GM23338 (cell line): Measurements from ENCODE around the gene ZNF438. TPM values are rescaled to one million over a fixed set of nuclear protein-coding genes. Genes with fewer than 3 reads are reported as not detected.

Source experiments
- ATAC-seq: fragments of 200-7000 bp; cut with Tn5 transposase; 3 replicates; pipeline ENCODE4 v1.9.1; 2020
- DNase-seq: peaks from one replicate; pipeline ENCODE4 v3.0.0-alpha.2; 2015; ENCODE audit warnings: low spot score
- H2AFZ ChIP-seq: fragments of 200-600 bp; sonication (generic); 2 replicates; pipeline ENCODE4 v1.8.0; 2016; ENCODE audit warnings: antibody characterized with exemption, mild to moderate bottlenecking, moderate library complexity
- H3F3A ChIP-seq: fragments of 200-600 bp; sonication (generic); replicated peaks from 2 replicates; pipeline ENCODE4 v1.8.0; 2017; ENCODE audit warnings: antibody characterized with exemption, mixed run types, low read depth
- H3K27ac ChIP-seq: fragments of 200-600 bp; sonication (generic); 2 replicates; pipeline ENCODE4 v1.6.1; 2016; ENCODE audit warnings: low read depth
- H3K27me3 ChIP-seq: fragments of 200-600 bp; sonication (generic); 2 replicates; pipeline ENCODE4 v1.8.0; 2016; ENCODE audit warnings: mild to moderate bottlenecking, mixed run types, moderate library complexity; ENCODE audit not compliant: insufficient read depth
- H3K36me3 ChIP-seq: fragments of 200-600 bp; sonication (generic); 2 replicates; pipeline ENCODE4 v1.8.0; 2016; ENCODE audit warnings: mild to moderate bottlenecking; ENCODE audit not compliant: insufficient read depth
- H3K4me1 ChIP-seq: fragments of 200-600 bp; sonication (generic); 2 replicates; pipeline ENCODE4 v1.8.0; 2016; ENCODE audit warnings: mild to moderate bottlenecking, moderate library complexity; ENCODE audit not compliant: insufficient read depth
- H3K4me2 ChIP-seq: fragments of 200-600 bp; sonication (generic); 2 replicates; pipeline ENCODE4 v1.7.1; 2017; ENCODE audit warnings: mixed run types
- H3K4me3 ChIP-seq: fragments of 200-600 bp; sonication (generic); 2 replicates; pipeline ENCODE4 v1.6.1; 2016; ENCODE audit warnings: mixed run types
- H3K79me2 ChIP-seq: fragments of 200-600 bp; sonication (generic); replicated peaks from 2 replicates; pipeline ENCODE4 v1.8.0; 2017; ENCODE audit warnings: mild to moderate bottlenecking; ENCODE audit not compliant: insufficient read depth
- H3K9me2 ChIP-seq: fragments of 200-600 bp; sonication (generic); 2 replicates; pipeline ENCODE4 v1.8.0; 2017; ENCODE audit not compliant: insufficient read depth
- H4K20me1 ChIP-seq: fragments of 200-600 bp; sonication (generic); replicated peaks from 2 replicates; pipeline ENCODE4 v1.8.0; 2017; ENCODE audit warnings: mild to moderate bottlenecking; ENCODE audit not compliant: insufficient read depth
- H3K27ac Mint-ChIP-seq: 2 replicates; pipeline ENCODE4 v1.8.0; 2020; ENCODE audit warnings: inconsistent platforms, mild to moderate bottlenecking, moderate library complexity, mixed read lengths
- H3K27me3 Mint-ChIP-seq: 3 replicates; pipeline ENCODE4 v1.8.0; 2022; ENCODE audit warnings: low read depth, mild to moderate bottlenecking, moderate library complexity, mixed read lengths, inconsistent platforms; ENCODE audit not compliant: insufficient read depth, poor library complexity
- H3K36me3 Mint-ChIP-seq: 3 replicates; pipeline ENCODE4 v1.8.0; 2021; ENCODE audit warnings: low read depth, mild to moderate bottlenecking, inconsistent platforms, moderate library complexity, mixed read lengths
- H3K4me1 Mint-ChIP-seq: 3 replicates; pipeline ENCODE4 v1.8.0; 2020; ENCODE audit warnings: mild to moderate bottlenecking, inconsistent platforms, mixed read lengths
- H3K4me3 Mint-ChIP-seq: 3 replicates; pipeline ENCODE4 v1.8.0; 2021; ENCODE audit warnings: moderate library complexity, mild to moderate bottlenecking, inconsistent platforms, mixed read lengths
- H3K9me3 Mint-ChIP-seq: 3 replicates; pipeline ENCODE4 v1.8.0; 2020; ENCODE audit warnings: moderate library complexity, mild to moderate bottlenecking, inconsistent platforms, mixed read lengths
- EZH2 ChIP-seq: fragments of 200-600 bp; sonication (generic); IDR thresholded peaks from one replicate; pipeline ENCODE4 v1.8.0; 2017; ENCODE audit warnings: antibody characterized with exemption, mild to moderate bottlenecking, low read depth; ENCODE audit not compliant: unreplicated experiment
- JUNB ChIP-seq: IDR thresholded peaks from one replicate; pipeline ENCODE4 v1.6.1; 2016; ENCODE audit warnings: antibody characterized with exemption; ENCODE audit not compliant: unreplicated experiment
- ZNF114 ChIP-seq: fragments of 250-450 bp; sonication (Bioruptor Pico); IDR thresholded peaks from 2 replicates; pipeline ENCODE4 v1.5.0; 2020; ENCODE audit warnings: mild to moderate bottlenecking, moderate library complexity
- polyA plus RNA-seq: library from polyadenylated mRNA; unstranded; fragments of >200 nt; fragmentation: Nextera tagmentation; extraction: Ambion mirVana; gene quantifications from 2 replicates; pipeline ENCODE4 v1.2.1, GENCODE V29; 2016
- total RNA-seq: library from RNA; depleted of rRNA; stranded (reverse); fragments of >200 nt; shearing (Covaris generic); gene quantifications from 2 replicates; pipeline ENCODE4 v1.2.3, GENCODE V29; 2014
- TF ChIP-seq, protein P1 (sequence below): IDR thresholded peaks from one replicate; pipeline ENCODE4 v1.6.1; 2018; ENCODE audit warnings: antibody characterized with exemption; ENCODE audit not compliant: unreplicated experiment
- TF ChIP-seq, protein P2 (sequence below): fragments of 250-450 bp; sonication (Bioruptor Pico); IDR thresholded peaks from 2 replicates; pipeline ENCODE4 v1.5.0; 2020; ENCODE audit warnings: mild to moderate bottlenecking, moderate library complexity
- TF ChIP-seq, protein P3 (sequence below): IDR thresholded peaks from 2 replicates; pipeline ENCODE4 v1.6.1; 2016; ENCODE audit warnings: antibody characterized with exemption

ZNF438 gene
- total and polyA plus RNA-seq, 2 experiments from 2014 or later: 0.91 to 0.94 TPM

DNA sequence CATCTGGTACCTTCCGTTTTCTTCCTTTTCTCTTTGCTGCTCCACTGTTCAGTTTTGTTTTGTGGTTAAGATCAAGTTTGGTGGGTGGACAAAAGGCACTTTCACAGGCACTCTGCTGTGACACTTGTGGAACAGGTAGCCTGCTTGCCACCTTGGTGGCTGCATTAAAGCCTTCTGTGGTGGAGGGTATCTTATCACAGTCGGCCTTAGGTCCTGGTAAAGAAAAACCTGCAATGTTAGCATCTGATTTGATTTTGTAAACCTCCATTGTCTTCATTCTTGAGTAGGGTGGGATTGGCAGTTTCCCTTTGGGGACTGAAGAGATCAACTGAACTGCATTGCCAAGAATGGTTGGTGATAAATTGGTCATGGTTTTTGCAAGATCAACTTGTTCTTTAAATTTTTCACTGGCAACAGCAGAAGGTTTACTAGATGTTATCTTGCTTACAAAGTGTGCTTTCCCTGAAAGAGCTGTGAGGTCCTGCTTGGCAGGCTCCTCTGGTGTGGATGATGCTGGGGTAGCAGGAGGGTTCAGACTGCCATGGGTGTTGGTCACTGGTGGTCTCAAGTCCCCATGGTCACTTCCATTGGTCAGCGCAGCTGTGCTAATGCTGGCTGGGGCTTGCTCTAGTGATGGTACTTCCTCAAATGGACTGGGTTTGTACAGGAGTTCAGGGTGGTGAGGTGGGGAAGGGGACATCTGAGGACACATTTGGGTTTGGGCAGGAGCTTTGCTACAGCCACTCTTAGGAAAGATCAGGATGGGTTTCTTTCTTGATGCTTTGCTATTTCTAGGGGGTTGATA, 182.2 kb downstream of the ZNF438 start:
- Histone ChIP-seq H4K20me1 (no peaks in the 10 kb centered on the region), H3K4me2 (no peak overlapping the region), H2AFZ (no peak overlapping the region), H3K27me3 (no peaks in the 10 kb centered on the region), H3K27ac (no peak overlapping the region), H3K4me3 (no peak overlapping the region), H3K36me3 (no peaks in the 10 kb centered on the region), H3K4me1 (no peaks in the 10 kb centered on the region), H3K79me2 (no peaks in the 10 kb centered on the region), H3F3A (no peaks in the 10 kb centered on the region), H3K9me2 (peaks cover 9% of the 10 kb centered on the region; the same call in 1 of the 2 replicates)
- Mint-ChIP-seq H3K36me3 (peaks cover 8% of the 10 kb centered on the region; the same call in 2 of the 3 replicates), H3K9me3 (peaks cover 12% of the 10 kb centered on the region), H3K27me3 (peaks cover 4% of the 10 kb centered on the region), H3K27ac (peak overlapping the region; percentile 15; the same call in 1 of the 2 replicates), H3K4me1 (peaks cover under 1% of the 10 kb centered on the region; the same call in 1 of the 3 replicates), H3K4me3 (no peak overlapping the region)
- DNase-seq (no peak), ATAC-seq (no peak)
- TF ChIP-seq JUNB (no peak), EZH2 (no peak), ZNF114 (CRISPR knock-in tag) (no peak)
- TF ChIP-seq, protein P1, sequence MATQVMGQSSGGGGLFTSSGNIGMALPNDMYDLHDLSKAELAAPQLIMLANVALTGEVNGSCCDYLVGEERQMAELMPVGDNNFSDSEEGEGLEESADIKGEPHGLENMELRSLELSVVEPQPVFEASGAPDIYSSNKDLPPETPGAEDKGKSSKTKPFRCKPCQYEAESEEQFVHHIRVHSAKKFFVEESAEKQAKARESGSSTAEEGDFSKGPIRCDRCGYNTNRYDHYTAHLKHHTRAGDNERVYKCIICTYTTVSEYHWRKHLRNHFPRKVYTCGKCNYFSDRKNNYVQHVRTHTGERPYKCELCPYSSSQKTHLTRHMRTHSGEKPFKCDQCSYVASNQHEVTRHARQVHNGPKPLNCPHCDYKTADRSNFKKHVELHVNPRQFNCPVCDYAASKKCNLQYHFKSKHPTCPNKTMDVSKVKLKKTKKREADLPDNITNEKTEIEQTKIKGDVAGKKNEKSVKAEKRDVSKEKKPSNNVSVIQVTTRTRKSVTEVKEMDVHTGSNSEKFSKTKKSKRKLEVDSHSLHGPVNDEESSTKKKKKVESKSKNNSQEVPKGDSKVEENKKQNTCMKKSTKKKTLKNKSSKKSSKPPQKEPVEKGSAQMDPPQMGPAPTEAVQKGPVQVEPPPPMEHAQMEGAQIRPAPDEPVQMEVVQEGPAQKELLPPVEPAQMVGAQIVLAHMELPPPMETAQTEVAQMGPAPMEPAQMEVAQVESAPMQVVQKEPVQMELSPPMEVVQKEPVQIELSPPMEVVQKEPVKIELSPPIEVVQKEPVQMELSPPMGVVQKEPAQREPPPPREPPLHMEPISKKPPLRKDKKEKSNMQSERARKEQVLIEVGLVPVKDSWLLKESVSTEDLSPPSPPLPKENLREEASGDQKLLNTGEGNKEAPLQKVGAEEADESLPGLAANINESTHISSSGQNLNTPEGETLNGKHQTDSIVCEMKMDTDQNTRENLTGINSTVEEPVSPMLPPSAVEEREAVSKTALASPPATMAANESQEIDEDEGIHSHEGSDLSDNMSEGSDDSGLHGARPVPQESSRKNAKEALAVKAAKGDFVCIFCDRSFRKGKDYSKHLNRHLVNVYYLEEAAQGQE: no peak
- TF ChIP-seq, protein P2, sequence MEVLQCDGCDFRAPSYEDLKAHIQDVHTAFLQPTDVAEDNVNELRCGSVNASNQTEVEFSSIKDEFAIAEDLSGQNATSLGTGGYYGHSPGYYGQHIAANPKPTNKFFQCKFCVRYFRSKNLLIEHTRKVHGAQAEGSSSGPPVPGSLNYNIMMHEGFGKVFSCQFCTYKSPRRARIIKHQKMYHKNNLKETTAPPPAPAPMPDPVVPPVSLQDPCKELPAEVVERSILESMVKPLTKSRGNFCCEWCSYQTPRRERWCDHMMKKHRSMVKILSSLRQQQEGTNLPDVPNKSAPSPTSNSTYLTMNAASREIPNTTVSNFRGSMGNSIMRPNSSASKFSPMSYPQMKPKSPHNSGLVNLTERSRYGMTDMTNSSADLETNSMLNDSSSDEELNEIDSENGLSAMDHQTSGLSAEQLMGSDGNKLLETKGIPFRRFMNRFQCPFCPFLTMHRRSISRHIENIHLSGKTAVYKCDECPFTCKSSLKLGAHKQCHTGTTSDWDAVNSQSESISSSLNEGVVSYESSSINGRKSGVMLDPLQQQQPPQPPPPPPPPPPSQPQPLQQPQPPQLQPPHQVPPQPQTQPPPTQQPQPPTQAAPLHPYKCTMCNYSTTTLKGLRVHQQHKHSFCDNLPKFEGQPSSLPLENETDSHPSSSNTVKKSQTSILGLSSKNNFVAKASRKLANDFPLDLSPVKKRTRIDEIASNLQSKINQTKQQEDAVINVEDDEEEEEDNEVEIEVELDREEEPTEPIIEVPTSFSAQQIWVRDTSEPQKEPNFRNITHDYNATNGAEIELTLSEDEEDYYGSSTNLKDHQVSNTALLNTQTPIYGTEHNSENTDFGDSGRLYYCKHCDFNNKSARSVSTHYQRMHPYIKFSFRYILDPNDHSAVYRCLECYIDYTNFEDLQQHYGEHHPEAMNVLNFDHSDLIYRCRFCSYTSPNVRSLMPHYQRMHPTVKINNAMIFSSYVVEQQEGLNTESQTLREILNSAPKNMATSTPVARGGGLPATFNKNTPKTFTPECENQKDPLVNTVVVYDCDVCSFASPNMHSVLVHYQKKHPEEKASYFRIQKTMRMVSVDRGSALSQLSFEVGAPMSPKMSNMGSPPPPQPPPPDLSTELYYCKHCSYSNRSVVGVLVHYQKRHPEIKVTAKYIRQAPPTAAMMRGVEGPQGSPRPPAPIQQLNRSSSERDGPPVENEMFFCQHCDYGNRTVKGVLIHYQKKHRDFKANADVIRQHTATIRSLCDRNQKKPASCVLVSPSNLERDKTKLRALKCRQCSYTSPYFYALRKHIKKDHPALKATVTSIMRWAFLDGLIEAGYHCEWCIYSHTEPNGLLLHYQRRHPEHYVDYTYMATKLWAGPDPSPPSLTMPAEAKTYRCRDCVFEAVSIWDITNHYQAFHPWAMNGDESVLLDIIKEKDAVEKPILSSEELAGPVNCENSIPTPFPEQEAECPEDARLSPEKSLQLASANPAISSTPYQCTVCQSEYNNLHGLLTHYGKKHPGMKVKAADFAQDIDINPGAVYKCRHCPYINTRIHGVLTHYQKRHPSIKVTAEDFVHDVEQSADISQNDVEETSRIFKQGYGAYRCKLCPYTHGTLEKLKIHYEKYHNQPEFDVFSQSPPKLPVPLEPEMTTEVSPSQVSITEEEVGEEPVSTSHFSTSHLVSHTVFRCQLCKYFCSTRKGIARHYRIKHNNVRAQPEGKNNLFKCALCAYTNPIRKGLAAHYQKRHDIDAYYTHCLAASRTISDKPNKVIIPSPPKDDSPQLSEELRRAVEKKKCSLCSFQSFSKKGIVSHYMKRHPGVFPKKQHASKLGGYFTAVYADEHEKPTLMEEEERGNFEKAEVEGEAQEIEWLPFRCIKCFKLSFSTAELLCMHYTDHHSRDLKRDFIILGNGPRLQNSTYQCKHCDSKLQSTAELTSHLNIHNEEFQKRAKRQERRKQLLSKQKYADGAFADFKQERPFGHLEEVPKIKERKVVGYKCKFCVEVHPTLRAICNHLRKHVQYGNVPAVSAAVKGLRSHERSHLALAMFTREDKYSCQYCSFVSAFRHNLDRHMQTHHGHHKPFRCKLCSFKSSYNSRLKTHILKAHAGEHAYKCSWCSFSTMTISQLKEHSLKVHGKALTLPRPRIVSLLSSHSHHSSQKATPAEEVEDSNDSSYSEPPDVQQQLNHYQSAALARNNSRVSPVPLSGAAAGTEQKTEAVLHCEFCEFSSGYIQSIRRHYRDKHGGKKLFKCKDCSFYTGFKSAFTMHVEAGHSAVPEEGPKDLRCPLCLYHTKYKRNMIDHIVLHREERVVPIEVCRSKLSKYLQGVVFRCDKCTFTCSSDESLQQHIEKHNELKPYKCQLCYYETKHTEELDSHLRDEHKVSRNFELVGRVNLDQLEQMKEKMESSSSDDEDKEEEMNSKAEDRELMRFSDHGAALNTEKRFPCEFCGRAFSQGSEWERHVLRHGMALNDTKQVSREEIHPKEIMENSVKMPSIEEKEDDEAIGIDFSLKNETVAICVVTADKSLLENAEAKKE (CRISPR knock-in tag): no peak
- TF ChIP-seq, protein P3, sequence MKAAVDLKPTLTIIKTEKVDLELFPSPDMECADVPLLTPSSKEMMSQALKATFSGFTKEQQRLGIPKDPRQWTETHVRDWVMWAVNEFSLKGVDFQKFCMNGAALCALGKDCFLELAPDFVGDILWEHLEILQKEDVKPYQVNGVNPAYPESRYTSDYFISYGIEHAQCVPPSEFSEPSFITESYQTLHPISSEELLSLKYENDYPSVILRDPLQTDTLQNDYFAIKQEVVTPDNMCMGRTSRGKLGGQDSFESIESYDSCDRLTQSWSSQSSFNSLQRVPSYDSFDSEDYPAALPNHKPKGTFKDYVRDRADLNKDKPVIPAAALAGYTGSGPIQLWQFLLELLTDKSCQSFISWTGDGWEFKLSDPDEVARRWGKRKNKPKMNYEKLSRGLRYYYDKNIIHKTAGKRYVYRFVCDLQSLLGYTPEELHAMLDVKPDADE: no peak
